Activated T-cell treated with anti-CD3 and anti-CD28 coated beads for 48 hours (primary cell): ENCODE results near the gene ADGRF4.

ENCODE experiments used
- DNase-seq: peaks from one replicate; pipeline ENCODE4 v3.0.0-alpha.2; 2020; ENCODE audit warnings: low read depth

The ADGRF4 gene

GRCh38 chr6:47681201-47681990 lies 17.0 kb upstream of the ADGRF4 start:
- DNase-seq: no peak

GRCh38 chr6:47686411-47686810 lies 12.0 kb upstream of the ADGRF4 start:
- DNase-seq: no peak

- no peak for DNase-seq
These were observed 10.9 kb upstream of the ADGRF4 start for GRCh38 chr6:47687432-47687831.

GRCh38 chr6:47690214-47690613 lies 8.2 kb upstream of the ADGRF4 start:
- no peak for DNase-seq

- DNase-seq: no peak
These were observed 7.6 kb upstream of the ADGRF4 start for GRCh38 chr6:47690791-47691190.

GRCh38 chr6:47697925-47698324 lies 455 bp upstream of the ADGRF4 start:
- DNase-seq: no peak

- no peak for DNase-seq
These were observed 1.7 kb downstream of the ADGRF4 start for GRCh38 chr6:47700053-47700452.

GRCh38 chr6:47700596-47700995 lies 2.2 kb downstream of the ADGRF4 start:
- DNase-seq: no peak

- DNase-seq: no peak
These were observed 3.0 kb downstream of the ADGRF4 start for GRCh38 chr6:47701363-47701762.

- DNase-seq: no peak
These were observed 10.8 kb downstream of the ADGRF4 start for GRCh38 chr6:47709160-47709559.

- no peak for DNase-seq
These were observed 11.9 kb downstream of the ADGRF4 start for GRCh38 chr6:47710295-47710694.

- DNase-seq: no peak
These were observed 14.8 kb downstream of the ADGRF4 start for GRCh38 chr6:47713200-47713599.

GRCh38 chr6:47714802-47715201 lies 16.4 kb downstream of the ADGRF4 start:
- no peak for DNase-seq

- no peak for DNase-seq
These were observed 17.4 kb downstream of the ADGRF4 start for GRCh38 chr6:47715782-47716181.

- DNase-seq: no peak
These were observed 17.8 kb downstream of the ADGRF4 start for GRCh38 chr6:47716207-47716606.

- no peak for DNase-seq
These were observed 20.2 kb downstream of the ADGRF4 start for GRCh38 chr6:47718571-47718970.

GRCh38 chr6:47721189-47721588 lies 22.8 kb downstream of the ADGRF4 start:
- no peak for DNase-seq

GRCh38 chr6:47722194-47722593 lies 23.8 kb downstream of the ADGRF4 start:
- DNase-seq: no peak

GRCh38 chr6:47724300-47724699 lies 25.9 kb downstream of the ADGRF4 start:
- DNase-seq: no peak

GRCh38 chr6:47727391-47727790 lies 29.0 kb downstream of the ADGRF4 start:
- no peak for DNase-seq

- no peak for DNase-seq
These were observed 30.6 kb downstream of the ADGRF4 start for GRCh38 chr6:47729019-47729418.

GRCh38 chr6:47729457-47729856 lies 31.1 kb downstream of the ADGRF4 start:
- no peak for DNase-seq

- no peak for DNase-seq
These were observed 35.6 kb downstream of the ADGRF4 start for GRCh38 chr6:47733879-47734558.
